Neural cell (in vitro differentiated cells): Measurements from ENCODE around the gene PAIP2.

ENCODE experiments used
- EZH2 ChIP-seq: fragments of 200-600, 300-800 bp; shearing (Covaris generic), sonication (generic); IDR thresholded peaks from 2 replicates; pipeline ENCODE4 v1.6.1; 2014; ENCODE audit warnings: antibody characterized with exemption, low read length, borderline replicate concordance, mild to moderate bottlenecking; ENCODE audit not compliant: insufficient read depth, poor library complexity, severe bottlenecking
- POLR2AphosphoS5 ChIP-seq: IDR thresholded peaks from 2 replicates; pipeline ENCODE4 v1.6.1; 2012
- RAD21 ChIP-seq: fragments of 450-650 bp; conservative IDR thresholded peaks from 2 replicates; pipeline ENCODE4 v1.6.1; 2014; ENCODE audit warnings: antibody characterized with exemption, mild to moderate bottlenecking, moderate library complexity
- REST ChIP-seq: IDR thresholded peaks from 2 replicates; pipeline ENCODE4 v1.6.1; 2012; ENCODE audit warnings: borderline replicate concordance

GRCh38 chr5:139395844-139396640 lies 54.4 kb downstream of the PAIP2 start:
- TF ChIP-seq REST (no peak), RAD21 (no peak), EZH2 (no peak), POLR2AphosphoS5 (no peak)
